Activated naive CD4-positive, alpha-beta T cell treated with Interleukin-2 at 50 U/mL for 16 hours (primary cell): ENCODE results near the gene C12orf76.
A peak's percentile ranks its signal among the peaks of the same experiment; 100 is the strongest.

Experiments used
- DNase-seq: peaks from one replicate; pipeline ENCODE4 v3.0.0-alpha.2; 2020

The C12orf76 gene

DNA sequence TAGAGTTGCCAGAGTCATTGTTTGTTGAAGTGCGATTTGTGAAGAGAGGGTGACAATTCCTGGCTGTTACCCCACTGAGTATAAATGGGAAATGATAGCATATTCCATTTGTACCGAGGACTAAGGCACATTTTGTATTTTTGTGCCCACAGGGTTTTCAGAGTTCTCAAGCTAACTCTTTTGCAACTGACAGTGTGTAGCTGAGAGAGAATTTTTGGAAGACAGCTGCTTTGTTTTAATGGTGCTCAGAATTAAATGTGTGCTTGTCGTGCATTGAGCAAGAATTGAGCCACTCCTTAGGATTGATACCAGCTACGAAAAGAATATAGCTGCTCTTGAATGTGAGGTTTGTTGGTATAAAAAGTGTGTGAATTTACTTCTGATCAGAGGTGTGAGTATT lies 27.4 kb downstream of the C12orf76 start:
- DNase-seq: no peak

DNA sequence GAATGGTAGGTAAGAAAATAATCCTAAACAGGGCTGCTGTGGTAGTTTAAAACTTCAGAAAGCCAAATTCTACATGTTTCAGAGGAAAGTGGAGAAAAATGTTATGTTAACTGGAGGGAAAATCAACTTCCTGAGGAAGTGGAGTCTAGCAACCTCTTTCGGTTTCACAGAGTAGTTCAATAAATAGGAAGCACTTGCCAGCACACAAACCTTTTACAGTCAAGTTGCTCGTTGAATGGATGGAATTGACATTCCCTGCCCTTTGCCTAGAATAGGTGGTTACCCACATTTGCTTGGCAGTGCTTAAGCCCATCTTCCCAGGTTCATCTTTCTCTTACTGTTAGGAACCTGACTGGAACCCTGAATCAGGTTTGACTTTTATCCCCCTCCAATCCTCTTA lies 33.2 kb downstream of the C12orf76 start:
- no peak for DNase-seq

DNA sequence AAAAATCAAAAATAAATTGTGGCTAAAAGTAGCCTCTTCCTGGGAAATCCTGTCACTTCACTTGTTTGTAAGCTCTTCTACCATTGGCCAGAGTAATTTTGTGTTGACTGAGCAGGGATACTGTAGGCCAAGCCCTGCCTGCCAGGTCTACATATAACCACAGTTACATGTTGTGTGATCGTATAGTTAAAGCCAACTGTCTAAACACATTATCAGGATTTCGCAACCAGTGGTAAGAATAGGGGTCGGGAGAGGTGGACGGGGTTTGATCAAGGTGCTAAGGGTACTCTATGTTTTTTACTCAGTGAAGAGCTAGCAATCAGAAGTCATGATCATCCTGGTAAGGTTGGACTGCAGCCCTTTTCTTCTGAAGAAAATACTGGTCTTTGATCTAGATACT lies 35.7 kb downstream of the C12orf76 start:
- DNase-seq: no peak

DNA sequence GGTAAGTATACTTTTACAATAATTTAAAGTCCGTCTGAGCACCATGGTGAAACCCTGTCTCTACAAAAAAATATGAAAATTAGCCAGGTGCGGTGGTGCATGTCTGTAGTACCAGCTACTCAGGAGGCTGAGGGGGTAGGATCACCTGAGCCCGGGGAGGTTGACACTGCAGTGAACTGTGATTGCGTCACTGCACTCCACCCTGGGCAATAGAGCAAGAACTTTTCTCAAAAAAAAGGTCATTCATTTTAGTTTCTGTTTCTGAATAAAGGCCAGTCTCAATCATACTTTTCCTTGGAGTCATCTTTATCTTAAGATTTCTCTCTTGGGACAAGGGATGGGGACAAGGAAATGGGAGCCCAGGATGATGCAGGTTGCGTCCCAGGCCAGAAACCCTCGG lies 36.2 kb downstream of the C12orf76 start:
- peak; percentile 32 for DNase-seq

DNA sequence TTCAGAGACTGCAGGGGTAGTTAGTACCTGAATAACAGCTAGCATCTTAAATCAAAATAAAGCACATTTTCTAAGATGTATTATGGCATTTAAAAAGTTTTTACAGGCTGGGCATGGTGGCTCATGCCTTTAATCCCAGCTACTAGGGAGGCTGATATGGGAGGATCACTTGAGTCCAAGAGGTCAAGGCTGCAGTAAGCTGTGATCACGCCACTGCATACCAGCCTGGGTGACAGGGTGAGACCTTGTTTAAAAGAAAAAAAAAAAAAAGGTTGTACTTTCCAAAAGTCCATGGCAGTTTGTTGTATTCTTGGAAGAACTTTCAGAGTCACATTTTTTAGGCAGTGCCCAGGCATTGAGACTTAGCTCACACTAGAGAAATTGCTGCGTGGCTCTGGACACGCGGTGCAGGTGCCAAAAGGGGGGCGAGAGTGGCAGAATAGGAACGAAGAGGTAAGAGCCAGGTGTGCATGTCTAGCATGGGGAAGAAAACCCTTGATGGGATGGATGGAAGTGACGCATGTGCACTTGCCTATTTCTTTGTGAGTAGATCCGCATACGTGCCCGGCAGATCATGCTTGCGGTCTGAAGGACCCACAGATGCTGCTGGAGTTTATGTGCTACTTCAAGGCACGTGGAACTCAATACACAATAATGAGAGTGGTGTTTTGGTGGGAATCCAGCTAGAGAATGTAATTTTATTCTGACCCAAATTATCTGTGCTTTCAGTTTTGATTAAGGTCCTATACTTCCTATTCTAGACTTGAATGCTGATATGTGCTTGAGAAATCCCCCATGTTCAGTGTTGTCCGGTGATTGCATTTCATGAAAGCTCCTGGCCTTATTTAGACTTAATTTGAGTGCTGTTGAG lies 37.2 kb downstream of the C12orf76 start:
- peak; percentile 25 for DNase-seq

DNA sequence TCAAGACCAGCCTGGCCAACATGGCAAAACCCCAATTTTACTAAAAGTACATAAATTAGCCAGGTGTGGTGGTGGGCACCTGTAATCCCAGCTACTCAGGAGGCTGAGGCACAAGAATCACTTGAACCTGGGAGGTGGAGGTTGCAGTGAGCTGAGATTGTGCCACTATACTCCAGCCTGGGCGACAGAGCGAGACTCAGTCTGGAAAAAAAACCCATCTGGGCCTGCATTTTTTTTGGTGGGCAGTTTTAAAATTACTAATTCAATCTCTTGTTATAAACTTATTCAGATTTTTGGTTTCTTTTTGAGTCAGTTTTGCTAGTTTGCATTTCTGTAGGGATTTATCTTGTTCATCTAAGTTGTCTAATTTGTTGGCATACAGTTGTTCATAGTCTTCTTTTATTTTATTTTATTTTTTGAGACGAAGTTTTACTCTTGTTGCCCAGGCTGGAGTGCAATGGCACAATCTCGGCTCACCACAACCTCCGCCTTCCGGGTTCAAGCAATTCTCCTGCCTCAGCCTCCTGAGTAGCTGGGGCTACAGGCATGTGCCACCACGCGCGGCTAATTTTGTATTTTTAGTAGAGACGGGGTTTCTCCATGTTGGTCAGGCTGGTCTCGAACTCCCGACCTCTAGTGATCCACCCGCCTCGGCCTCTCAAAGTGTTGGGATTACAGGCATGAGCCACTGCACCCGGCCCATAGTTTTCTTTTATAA lies 39.5 kb downstream of the C12orf76 start:
- peak; percentile 34 for DNase-seq

DNA sequence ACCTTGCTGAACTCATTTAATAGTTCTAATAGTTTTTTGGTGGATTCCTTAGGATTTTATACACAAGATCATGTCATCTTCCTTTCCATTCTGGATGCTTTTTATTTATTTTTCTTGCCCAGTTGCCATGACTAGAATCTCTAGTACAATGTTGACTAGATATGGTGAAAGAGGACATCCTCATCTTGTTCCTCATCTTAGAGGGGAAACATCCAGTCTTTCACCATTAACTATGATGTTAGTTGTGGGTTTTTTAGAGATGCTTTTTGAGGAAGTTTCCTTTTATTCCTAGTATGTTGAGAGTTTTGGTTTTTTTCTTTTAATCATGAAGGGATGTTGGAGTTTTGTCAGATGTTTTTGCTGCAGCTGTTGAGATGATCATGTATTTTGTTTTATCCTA lies 40.4 kb downstream of the C12orf76 start:
- DNase-seq: no peak

DNA sequence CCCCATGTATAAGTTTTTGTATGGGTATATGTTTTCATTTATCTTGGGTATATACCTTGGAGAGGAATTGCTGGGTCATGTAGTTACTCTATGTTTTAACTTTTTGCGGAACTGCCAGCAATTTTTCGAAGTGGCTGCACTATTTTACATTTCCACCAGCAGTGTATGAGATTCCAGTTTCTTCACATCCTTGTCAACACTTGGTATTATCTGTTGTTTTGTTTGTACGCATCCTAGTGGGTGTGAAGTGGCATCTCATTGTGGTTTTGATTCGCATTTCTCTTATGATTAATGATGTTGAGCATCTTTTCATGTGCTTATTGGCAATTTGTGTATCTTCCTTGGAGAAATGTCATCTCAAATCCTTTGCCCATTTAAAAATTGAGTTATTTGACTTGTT lies 42.2 kb downstream of the C12orf76 start:
- DNase-seq: no peak

DNA sequence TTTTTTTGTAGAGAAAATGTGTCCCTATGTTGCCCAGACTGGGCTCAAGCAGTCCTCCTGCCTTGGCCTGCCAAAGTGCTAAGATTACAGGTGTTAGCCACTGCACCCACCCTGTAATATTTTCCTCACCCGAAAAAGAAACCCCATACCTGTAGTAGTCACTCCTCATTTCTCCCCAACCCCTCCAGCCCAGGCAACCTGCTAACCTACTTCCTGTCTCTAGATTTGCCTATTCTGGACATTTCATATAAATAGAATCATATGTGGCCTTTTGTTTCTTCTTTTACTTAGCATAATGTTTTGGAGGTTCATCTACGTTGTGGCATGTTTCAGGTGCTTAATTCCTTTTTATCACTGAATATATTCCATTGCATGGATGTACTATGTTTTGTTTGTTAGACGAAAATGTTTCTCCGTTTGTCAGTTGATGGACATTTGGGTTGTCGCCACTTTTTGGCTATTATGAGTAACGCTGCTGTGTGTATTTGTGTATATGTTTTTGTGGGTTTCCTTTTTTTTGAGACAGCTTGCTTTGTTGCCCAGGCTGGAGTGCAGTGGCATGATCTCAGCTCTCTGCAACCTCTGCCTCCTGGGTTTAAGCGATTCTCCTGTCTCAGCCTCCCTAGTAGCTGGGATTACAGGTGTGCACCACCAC lies 42.9 kb downstream of the C12orf76 start:
- DNase-seq: peak; percentile 24

DNA sequence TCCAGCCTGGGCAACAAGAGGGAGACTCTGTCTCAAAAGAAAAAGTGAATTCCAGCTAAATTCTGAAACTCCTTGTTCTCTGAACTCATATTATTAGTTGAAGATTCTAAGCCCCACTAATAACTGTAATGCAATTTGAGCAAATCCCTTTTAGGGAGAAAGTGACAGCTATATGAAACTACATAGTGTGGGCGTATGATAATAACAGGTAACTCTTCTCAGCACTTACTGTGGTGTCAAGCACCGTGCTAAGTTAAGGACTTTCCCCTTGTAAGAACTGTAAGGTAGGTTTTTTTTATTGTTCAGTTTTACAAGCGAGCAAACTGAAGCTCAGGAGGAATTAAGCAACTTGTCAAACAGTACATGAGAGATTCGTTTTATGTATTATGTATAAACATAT lies 43.7 kb downstream of the C12orf76 start:
- DNase-seq: no peak

DNA sequence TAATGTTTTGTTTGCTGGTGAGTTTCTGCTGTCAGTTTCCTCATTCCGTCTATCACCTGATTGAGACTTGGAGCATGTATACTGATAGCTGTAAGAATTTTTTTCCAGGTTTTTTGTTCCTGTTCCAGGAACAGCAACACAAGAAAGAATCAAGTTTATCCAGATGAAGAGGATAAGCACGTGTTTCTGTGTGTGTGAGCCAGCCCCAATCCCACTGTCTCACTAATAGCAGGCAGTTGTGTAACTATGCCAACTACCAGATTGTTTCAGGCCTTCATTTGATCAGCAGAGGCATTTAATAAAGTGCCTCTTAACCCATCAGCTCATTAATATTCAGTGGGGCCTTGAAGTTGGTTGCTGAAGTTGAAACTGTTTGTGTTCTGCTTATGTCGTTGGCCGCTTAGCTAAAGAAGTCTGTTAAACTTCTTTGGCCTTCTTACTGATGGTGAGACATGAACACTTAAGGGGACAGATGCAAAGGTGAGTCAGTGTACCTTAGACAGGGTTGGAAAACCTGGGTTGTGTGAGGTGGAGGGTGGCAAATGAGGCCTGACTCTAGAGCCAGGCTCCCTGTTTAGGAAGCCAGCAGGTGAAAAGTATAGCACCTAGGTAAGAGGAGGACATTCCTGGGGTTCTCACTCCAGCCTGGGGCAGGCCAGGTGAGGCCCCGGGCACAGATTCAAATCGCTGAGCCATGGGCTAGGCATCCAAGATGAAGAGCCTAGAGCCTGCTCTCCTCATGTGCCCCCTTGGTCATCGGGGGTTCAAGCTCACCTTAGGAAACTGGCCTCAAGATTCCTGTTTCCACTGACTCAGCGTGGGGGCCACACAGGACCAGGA lies 45.4 kb downstream of the C12orf76 start:
- no peak for DNase-seq

DNA sequence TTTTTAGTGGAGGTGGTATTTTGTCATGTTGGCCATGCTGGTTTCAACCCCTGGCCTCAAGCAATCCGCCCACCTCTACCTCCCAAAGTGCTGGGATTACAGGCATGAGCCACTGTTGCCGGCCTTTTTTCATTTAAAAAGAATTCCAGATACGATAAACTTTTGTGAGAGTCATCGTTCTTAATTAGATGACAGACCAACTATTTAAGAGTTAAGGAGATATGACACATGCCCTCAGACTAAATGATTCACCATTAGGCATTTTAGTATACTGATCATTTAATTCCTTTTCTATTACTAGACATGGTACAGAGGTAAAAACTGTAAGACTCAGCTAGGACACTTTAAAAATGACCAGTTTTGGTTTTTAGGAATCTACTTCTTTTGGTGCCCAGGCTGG lies 46.7 kb downstream of the C12orf76 start:
- no peak for DNase-seq

DNA sequence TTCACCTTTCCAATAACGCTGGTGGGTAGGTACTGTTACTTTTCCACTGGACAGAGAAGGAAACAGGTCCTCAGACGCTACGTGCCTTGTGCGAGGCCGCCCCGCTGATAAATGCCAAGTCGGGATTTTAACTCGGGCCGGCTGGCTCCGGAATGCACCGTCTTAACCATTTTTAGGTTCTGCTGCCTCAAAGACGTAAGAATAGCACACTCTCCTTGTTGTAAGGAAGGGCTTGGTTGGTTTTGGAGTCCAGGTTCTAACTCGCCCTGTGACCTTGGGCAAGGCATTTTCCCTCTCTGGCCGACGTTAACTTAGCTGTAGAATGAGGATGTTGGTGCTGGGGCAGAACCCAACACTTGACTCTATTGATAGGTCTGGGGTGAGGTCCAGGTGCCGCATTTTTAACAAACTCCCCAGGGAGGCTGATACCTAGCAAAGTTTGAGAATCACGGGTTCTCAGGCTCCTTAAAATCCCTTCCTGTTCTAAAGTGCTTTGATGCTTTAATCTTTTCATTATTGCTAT lies 48.3 kb downstream of the C12orf76 start:
- DNase-seq: peak; percentile 24

DNA sequence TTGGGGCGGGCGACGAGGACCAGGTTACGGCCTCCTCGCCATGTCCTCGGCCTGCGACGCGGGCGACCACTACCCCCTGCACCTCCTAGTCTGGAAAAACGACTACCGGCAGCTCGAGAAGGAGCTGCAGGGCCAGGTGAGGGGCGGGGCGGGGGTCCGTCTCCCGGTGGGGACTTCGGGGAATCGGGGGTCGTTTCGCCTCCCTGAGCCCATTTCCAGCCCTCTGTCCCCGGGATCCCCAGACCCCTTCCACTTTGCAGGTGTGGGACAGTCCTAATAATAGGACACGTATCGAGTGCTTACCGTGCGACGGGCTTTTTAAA lies 48.7 kb downstream of the C12orf76 start:
- no peak for DNase-seq

DNA sequence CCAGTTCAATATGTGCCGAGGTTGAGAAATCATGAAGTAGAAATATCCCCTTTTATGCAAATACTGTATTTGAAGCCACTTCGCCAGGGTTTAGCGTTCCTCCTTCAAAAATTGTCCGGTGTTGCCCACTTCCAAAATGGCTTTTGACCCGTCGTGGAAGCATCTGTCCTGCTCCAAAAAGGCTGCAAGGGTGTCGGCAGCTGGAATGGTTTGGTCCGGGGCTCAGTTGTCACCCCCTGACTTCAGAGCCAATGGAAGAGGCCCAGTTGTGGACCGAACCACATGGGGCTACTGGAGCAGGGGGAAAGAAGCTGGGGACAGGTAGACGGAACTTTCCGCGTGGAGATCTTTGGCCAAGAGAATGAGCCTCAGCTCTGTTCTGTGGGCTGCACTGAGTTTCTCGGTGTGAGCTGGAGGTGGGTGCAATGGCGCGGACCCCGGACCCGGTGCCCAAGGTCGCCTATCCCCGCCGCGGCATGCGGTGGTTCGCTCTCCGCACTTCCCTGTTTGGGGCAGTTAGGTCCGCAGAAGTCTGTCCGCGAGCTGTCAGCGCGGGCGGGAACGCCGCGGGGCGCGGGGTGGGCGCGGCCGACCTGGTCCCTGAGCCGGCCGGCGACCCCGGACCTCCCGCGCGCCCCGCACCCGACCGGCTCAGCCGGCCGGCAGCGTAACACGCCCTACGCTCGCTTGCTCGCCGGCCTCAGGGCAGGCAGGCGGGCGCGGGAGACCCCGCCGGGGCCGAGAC lies 49.2 kb downstream of the C12orf76 start, which contains the start of gene ANKRD13A:
ANKRD13A (plus strand) TSS at position 527 of the 745 bp plus-strand sequence. CDS start 259 bp downstream, outside the sequence.
- peak; percentile 90 for DNase-seq

DNA sequence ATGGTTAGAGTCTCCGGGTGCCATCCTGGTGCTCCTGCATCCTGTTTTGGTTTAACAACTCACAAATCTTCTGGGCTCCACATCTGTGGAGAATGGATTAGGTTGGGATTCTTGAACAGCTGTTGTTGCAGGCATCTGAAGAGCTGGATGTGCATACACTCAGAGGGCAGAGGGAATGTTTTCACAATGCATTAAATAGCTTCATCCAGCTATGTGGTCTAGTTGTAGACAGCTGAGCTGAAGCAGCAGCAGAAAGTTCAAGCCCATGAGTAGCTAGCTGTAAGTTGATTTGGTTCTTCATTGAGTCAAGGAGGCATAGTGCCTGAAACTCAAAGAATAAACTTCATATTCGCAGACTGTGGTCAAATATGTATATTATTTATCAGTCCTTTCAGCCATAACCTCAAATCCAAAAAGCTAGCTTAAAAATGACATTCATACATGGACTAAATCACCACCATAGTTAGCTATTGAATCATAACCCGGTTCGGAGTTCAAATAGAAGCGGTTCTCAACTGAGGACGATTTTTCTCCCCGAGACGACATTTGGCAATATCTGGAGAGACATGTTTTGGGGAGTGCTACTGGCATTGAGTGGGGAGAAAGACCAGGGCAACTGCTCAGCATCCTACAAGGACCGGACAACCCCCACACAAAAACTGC lies 50.0 kb downstream of the C12orf76 start:
- no peak for DNase-seq

DNA sequence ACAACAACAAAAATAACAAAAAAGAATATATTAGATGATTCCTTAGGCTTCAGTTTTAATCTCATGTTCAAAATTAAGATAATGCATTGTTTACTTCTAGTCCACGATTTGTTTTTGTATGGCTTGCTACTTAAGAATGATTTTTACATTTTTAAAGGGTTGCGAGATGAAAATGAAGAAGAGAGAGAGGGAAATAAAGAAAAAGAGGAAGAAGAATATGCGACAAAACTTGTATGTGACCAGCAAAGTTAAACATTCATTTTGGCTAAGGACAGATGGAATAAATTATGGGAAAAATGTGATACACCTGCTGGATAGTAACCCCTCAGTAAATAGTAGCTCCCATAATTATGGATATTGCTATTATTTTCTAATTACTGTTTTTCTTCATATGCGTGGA lies 50.9 kb downstream of the C12orf76 start:
- DNase-seq: no peak

DNA sequence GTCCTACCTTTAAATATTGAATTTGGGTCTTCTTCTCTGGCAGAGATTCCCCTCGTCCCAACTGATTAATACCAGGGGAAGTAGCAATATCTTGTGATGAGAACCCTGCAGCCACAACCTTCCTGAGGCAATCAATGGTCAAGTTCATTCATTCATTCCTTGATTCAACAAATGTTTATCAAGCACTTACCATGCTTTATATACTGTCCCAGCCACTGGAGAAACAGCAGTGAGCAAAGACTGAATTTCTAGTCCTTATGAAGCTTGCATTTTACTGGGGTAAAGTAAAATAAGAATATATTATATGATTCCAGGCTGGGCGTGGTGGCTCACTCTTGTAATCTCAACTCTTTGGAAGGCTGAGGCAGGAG lies 51.9 kb downstream of the C12orf76 start:
- no peak for DNase-seq

DNA sequence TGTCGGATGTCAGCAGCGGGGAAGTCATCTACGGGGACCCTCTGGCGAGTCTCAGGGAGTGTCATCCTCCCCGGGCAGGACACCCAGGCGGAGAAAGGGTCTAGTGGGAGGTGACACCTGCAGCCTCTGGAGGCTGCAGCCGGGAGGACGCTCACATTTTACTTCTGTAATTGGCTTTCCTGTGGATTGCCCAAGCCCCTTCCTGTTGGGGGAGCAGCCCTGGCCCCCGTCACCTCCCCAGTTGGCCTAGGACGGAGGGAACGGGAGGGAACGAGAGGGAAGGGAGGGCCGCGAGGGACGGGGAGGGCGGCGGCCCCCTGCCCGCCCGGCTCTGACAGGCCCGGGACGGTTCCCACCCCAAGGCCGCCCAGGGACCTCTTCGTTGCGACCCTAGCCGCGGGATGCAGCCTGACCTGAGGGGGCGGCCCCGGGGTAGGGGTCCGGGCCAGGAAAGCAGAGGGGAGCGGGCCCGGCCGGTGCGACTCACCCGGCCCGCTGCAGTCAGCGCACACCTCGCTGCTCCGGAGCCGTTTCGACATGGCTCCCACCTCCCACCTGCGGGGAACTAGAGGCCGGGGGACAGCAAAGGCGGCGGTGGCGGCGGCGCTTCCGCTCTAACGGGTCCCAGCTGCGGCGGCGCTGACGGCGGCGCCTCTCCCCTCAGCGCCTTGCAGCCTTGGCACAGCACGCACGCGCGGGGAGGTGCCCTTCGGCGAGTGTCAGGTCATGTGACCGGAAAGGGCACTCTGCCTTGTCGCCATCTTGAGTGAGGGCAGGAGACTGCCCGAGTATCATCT lies 52.4 kb downstream of the C12orf76 start, which contains the start of gene GIT2:
GIT2 (minus strand) TSS at position 683 of the 797 bp plus-strand sequence; CDS start at position 539, 144 bp downstream.
- peak; percentile 95 for DNase-seq

DNA sequence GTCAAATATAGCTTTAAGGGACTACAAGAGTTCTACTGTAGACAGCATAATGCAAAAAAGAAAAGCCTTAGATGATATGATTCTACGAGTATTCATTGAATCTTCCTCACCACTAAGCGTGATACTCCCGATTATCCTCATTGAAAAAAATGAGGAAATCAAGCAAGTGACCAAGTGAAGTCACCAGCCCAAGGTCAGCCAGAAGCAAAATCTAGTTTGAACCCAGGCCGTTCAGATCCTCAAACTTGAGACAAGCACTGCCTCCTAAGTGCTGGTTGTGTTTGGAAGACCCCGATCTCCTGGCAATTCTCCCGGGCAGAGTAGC lies 53.0 kb downstream of the C12orf76 start:
- DNase-seq: no peak
